SU-DHL-6 (cell line): ENCODE measurements around the gene LAX1.

Experiments
- H2AFZ ChIP-seq: fragments of 200-600 bp; sonication (generic); 2 replicates; pipeline ENCODE4 v1.6.1; 2014; ENCODE audit warnings: low read depth, mild to moderate bottlenecking, moderate library complexity, mixed read lengths, antibody characterized with exemption, low read length; ENCODE audit not compliant: severe bottlenecking
- H3F3A ChIP-seq: fragments of 200-600 bp; shearing (Covaris generic); 2 replicates; pipeline ENCODE4 v1.6.0; 2016; ENCODE audit warnings: antibody characterized with exemption, mild to moderate bottlenecking; ENCODE audit not compliant: insufficient read depth
- H3K27ac ChIP-seq: fragments of 200-600 bp; sonication (generic); 2 replicates; pipeline ENCODE4 v1.5.1; 2016; ENCODE audit warnings: low read depth, mild to moderate bottlenecking, low read length, moderate library complexity, mixed read lengths
- H3K27me3 ChIP-seq: fragments of 200-600 bp; sonication (generic), shearing (Covaris generic); 2 replicates; pipeline ENCODE4 v1.6.0; 2014; ENCODE audit warnings: mild to moderate bottlenecking, low read length
- H3K36me3 ChIP-seq: fragments of 200-600 bp; sonication (generic); 2 replicates; pipeline ENCODE4 v1.6.1; 2014; ENCODE audit warnings: mild to moderate bottlenecking, low read length, mixed read lengths
- H3K4me2 ChIP-seq: fragments of 300-600, 200-600 bp; shearing (Covaris generic), sonication (generic); 2 replicates; pipeline ENCODE4 v1.6.0; 2014; ENCODE audit warnings: low read length, low read depth, mild to moderate bottlenecking; ENCODE audit not compliant: poor library complexity, severe bottlenecking
- H3K4me3 ChIP-seq: fragments of 200-600 bp; sonication (generic); 2 replicates; pipeline ENCODE4 v1.5.1; 2014; ENCODE audit warnings: antibody characterized with exemption, low read length, mild to moderate bottlenecking, mixed read lengths; ENCODE audit not compliant: insufficient read depth, poor library complexity, severe bottlenecking
- H3K79me2 ChIP-seq: fragments of 200-600 bp; sonication (generic); 2 replicates; pipeline ENCODE4 v1.6.1; 2014; ENCODE audit warnings: mild to moderate bottlenecking, low read length, moderate library complexity; ENCODE audit not compliant: insufficient read depth
- H3K9ac ChIP-seq: fragments of 200-600 bp; sonication (generic); 2 replicates; pipeline ENCODE4 v1.7.0; 2014; ENCODE audit warnings: mild to moderate bottlenecking, low read length
- H3K9me2 ChIP-seq: fragments of 200-600 bp; sonication (generic); replicated peaks from 2 replicates; pipeline ENCODE4 v1.6.1; 2014; ENCODE audit warnings: low read length; ENCODE audit not compliant: insufficient read depth
- H3K9me3 ChIP-seq: fragments of 200-600 bp; sonication (generic); 2 replicates; pipeline ENCODE4 v1.6.1; 2014; ENCODE audit warnings: low read length, mixed read lengths; ENCODE audit not compliant: insufficient read depth
- H4K20me1 ChIP-seq: fragments of 200-600 bp; sonication (generic); 2 replicates; pipeline ENCODE4 v1.6.1; 2014; ENCODE audit warnings: low read depth, mild to moderate bottlenecking, antibody characterized with exemption, low read length, moderate library complexity, mixed read lengths
- EZH2phosphoT487 ChIP-seq: fragments of 200-600 bp; sonication (generic), shearing (Covaris generic); conservative IDR thresholded peaks from 2 replicates; pipeline ENCODE4 v1.6.1; 2018; ENCODE audit warnings: mild to moderate bottlenecking, antibody characterized with exemption, low read length, moderate library complexity, mixed read lengths
- TF ChIP-seq, protein P1 (sequence below): fragments of 200-600 bp; sonication (generic); IDR thresholded peaks from one replicate; pipeline ENCODE4 v1.5.1; 2017; ENCODE audit warnings: antibody characterized with exemption, mild to moderate bottlenecking, low read length, moderate library complexity; ENCODE audit not compliant: insufficient read depth, poor library complexity, severe bottlenecking

LAX1 gene

GRCh38 chr1:203778146-203778545, 13.2 kb downstream of the LAX1 start:
- no peak for TF ChIP-seq EZH2phosphoT487
- TF ChIP-seq, protein P1, sequence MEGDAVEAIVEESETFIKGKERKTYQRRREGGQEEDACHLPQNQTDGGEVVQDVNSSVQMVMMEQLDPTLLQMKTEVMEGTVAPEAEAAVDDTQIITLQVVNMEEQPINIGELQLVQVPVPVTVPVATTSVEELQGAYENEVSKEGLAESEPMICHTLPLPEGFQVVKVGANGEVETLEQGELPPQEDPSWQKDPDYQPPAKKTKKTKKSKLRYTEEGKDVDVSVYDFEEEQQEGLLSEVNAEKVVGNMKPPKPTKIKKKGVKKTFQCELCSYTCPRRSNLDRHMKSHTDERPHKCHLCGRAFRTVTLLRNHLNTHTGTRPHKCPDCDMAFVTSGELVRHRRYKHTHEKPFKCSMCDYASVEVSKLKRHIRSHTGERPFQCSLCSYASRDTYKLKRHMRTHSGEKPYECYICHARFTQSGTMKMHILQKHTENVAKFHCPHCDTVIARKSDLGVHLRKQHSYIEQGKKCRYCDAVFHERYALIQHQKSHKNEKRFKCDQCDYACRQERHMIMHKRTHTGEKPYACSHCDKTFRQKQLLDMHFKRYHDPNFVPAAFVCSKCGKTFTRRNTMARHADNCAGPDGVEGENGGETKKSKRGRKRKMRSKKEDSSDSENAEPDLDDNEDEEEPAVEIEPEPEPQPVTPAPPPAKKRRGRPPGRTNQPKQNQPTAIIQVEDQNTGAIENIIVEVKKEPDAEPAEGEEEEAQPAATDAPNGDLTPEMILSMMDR, result no peak
- Histone ChIP-seq H3F3A (no peaks in the 10 kb centered on the region), H3K27ac (no peak overlapping the region), H3K79me2 (no peaks in the 10 kb centered on the region), H3K4me2 (no peak overlapping the region), H2AFZ (no peak overlapping the region), H3K9me3 (no peaks in the 10 kb centered on the region), H3K9me2 (no peaks in the 10 kb centered on the region), H3K4me3 (no peak overlapping the region), H3K36me3 (no peaks in the 10 kb centered on the region), H3K9ac (no peak overlapping the region), H3K27me3 (no peaks in the 10 kb centered on the region), H4K20me1 (no peaks in the 10 kb centered on the region)

GRCh38 chr1:203778789-203779188, 13.8 kb downstream of the LAX1 start:
- no peaks in the 10 kb centered on the region for H3K79me2 ChIP-seq

GRCh38 chr1:203781962-203782361, 17.0 kb downstream of the LAX1 start:
- TF ChIP-seq, protein P1, result no peak
- no peak for TF ChIP-seq EZH2phosphoT487
- Histone ChIP-seq H4K20me1 (no peaks in the 10 kb centered on the region), H3F3A (no peaks in the 10 kb centered on the region)

More at GRCh38 chr1:203778789-203779188, 13.8 kb downstream of the LAX1 start:
- Histone ChIP-seq H3K36me3 (no peaks in the 10 kb centered on the region), H3K4me3 (no peak overlapping the region), H4K20me1 (no peaks in the 10 kb centered on the region), H3F3A (no peaks in the 10 kb centered on the region), H3K27ac (no peak overlapping the region), H3K9me2 (no peaks in the 10 kb centered on the region), H3K9me3 (no peaks in the 10 kb centered on the region), H2AFZ (no peak overlapping the region), H3K4me2 (no peak overlapping the region), H3K9ac (no peak overlapping the region), H3K27me3 (no peaks in the 10 kb centered on the region)
- TF ChIP-seq EZH2phosphoT487, result no peak
- TF ChIP-seq, protein P1, result no peak

DNA sequence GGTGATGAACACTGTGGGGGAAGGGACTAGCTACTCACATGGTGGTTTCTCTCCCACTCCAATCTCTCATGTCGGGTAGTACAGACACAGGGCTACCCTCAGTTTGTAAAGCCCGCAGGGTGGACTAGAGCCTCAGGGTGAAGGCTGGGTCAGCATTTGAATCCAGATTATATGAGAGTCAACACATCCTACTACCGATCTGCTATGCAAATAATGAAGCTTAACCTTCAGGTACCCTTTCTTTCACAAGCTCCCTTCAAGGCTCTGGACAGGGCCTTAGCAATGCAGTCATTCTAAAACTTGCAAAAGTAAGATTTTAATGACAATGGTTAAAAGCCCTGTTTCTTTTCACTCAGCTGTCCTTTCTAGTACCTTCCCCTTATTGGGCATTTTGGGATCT, 25.0 kb downstream of the LAX1 start:
- H3F3A ChIP-seq, result no peaks in the 10 kb centered on the region
- H3K4me3 ChIP-seq, result no peak overlapping the region
- no peak overlapping the region for H2AFZ ChIP-seq
- H3K4me2 ChIP-seq, result no peak overlapping the region
- no peaks in the 10 kb centered on the region for H3K27me3 ChIP-seq
- no peaks in the 10 kb centered on the region for H3K79me2 ChIP-seq
- H3K27ac ChIP-seq, result no peak overlapping the region
- H3K9me3 ChIP-seq, result no peaks in the 10 kb centered on the region
- no peaks in the 10 kb centered on the region for H3K9me2 ChIP-seq
- no peaks in the 10 kb centered on the region for H4K20me1 ChIP-seq
- no peaks in the 10 kb centered on the region for H3K36me3 ChIP-seq
- no peak overlapping the region for H3K9ac ChIP-seq
- TF ChIP-seq, protein P1, result no peak
- TF ChIP-seq EZH2phosphoT487, result no peak

More at GRCh38 chr1:203781962-203782361, 17.0 kb downstream of the LAX1 start:
- H3K79me2 ChIP-seq, result no peaks in the 10 kb centered on the region
- no peaks in the 10 kb centered on the region for H3K9me3 ChIP-seq
- no peaks in the 10 kb centered on the region for H3K36me3 ChIP-seq
- no peaks in the 10 kb centered on the region for H3K9me2 ChIP-seq
- H3K27me3 ChIP-seq, result no peaks in the 10 kb centered on the region
- H3K4me2 ChIP-seq, result no peak overlapping the region
- H2AFZ ChIP-seq, result no peak overlapping the region
- no peak overlapping the region for H3K27ac ChIP-seq
- H3K9ac ChIP-seq, result no peak overlapping the region
- H3K4me3 ChIP-seq, result no peak overlapping the region
